RPMI7951 (cell line): Measurements from ENCODE around the gene SRGAP1. TPM values are rescaled to one million over a fixed set of nuclear protein-coding genes. Genes with fewer than 3 reads are reported as not detected.

Experiments
- DNase-seq: peaks from one replicate; pipeline ENCODE4 v3.0.0-alpha.2; 2012; ENCODE audit warnings: low read depth
- total RNA-seq: library from RNA; depleted of rRNA; stranded (reverse); fragments of >200 nt; shearing (Covaris generic); gene quantifications from 2 replicates; pipeline ENCODE4 v1.2.3, GENCODE V29; 2014

The SRGAP1 gene
- total RNA-seq, 1 experiment from 2014 or later = 2.3 TPM

DNA sequence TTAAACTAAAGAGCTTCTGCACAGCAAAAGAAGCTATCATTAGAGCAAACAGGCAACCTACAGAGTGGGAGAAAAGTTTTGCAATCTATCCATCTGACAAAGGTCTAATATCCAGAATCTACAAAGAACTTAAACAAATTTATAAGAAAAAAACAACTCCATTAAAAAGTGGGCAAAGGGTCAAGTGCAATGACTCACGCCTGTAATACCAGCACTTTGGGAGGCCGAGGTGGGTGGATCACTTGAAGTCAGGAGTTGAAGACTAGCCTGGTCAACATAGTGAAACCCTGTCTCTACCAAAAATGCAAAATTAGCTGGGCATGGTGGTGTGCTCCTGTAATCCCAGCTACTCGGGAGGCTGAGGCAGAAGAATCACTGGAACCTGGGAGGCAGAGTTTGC lies 322.1 kb downstream of the SRGAP1 start:
- DNase-seq = peak; percentile 65

- DNase-seq = peak; percentile 32
Observed at GRCh38 chr12:64167041-64167440, 322.5 kb downstream of the SRGAP1 start.

DNA sequence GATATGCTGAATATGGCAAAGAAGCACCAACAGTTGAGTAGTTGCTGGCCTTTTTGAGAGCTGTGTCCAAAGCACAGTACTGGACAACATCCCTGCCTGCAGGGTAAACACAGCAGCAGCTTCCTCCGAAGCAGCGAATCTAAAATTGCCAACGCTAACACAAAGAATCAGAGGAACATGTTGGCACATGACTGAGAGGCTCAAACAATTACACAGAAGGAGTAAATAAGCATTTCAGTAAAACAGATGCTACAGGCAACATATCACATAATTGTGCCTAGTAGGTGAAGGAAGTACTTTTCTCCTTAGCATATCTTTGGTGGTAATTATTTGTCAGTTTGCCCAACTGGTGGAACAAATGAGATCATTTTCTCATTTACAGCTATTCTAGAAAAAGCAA lies 325.5 kb downstream of the SRGAP1 start:
- peak; percentile 37 for DNase-seq

DNA sequence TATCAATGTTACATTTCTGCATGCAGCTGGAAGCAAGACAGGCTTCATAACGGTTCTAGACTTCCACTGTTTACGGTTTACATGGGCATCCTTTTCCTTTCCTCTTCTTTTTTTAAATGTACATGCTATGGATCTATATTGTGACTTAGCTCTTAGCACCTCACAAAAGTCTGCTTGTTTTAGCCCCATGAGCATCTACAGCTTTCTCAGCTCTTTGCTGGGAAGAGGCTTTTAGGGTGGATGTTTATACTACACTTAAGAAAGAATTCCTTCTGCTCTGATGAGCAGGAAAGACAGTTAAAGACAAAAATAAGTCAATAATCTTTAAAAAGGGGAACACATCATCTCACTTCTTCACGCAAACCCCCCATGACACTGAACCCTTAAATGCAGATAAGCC lies 326.2 kb downstream of the SRGAP1 start:
- no peak for DNase-seq

- DNase-seq = peak; percentile 73
Observed at GRCh38 chr12:64171715-64172114, 327.2 kb downstream of the SRGAP1 start.

DNA sequence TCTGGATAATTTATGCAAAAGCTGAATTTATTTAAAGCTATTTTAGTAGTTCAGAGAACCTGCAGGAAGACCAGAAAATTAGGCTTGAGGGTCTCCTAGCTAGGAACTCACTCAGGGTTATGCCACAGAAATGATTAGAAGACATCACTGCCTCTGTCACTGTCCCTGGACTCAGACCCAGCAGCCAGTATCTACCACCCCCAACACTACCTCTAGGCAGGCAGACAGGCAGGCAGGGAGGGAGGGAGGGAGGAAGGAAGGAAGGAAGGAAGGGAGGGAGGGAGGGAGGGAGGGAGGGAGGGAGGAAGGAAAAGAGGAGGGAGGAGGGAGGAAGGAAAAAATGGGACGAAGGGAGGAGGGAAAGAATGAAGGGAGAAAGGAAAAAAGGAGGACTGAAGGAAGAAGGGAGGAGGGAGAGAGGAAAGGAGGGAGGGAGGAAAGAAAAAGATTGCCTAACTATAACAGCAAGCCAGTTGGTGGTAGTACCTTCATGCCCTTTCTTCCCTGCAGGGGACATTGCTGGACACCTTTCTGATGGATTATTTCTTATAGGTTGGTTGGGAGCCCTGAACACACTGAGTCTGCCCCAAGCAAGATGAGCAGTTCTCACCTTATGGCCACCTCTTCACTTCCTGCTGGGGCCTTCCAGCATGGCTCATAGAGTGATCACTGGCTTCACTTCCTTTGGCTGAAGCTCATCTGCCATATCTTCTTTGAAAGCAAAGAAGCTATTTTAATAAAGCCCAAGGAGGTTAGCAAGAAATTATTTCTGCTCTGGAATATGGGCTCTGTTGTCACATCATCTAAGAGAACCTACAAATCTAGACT lies 327.9 kb downstream of the SRGAP1 start:
- no peak for DNase-seq

GRCh38 chr12:64173456-64173855 lies 329.0 kb downstream of the SRGAP1 start:
- no peak for DNase-seq

GRCh38 chr12:64175254-64175945 lies 330.9 kb downstream of the SRGAP1 start:
- peak; percentile 47 for DNase-seq

DNA sequence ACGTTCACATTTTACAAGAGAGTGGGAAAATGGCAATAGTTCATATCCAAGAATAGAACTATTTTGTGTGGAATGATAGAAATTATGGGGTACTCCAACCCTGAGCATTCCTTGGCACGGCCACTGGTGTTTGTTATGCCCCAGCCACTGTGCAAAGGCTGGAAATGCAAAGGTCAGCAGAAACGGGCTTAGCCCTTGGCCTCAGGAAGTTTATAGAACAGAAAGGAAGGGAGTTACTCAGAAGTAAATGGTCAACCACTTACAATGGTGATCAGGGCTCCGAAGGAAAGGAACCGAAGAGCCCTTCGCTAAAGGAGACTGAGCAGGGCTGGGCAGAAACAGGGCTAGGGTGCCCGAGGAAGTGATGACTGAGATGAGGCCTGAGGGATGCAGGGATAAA lies 332.5 kb downstream of the SRGAP1 start:
- DNase-seq = no peak

GRCh38 chr12:64178122-64178521 lies 333.6 kb downstream of the SRGAP1 start:
- peak; percentile 82 for DNase-seq

GRCh38 chr12:64180951-64181350 lies 336.5 kb downstream of the SRGAP1 start:
- DNase-seq = peak; percentile 74

- DNase-seq = peak; percentile 94
Observed at GRCh38 chr12:64181430-64182291, 337.2 kb downstream of the SRGAP1 start.

GRCh38 chr12:64184216-64184615 lies 339.7 kb downstream of the SRGAP1 start:
- DNase-seq = no peak

DNA sequence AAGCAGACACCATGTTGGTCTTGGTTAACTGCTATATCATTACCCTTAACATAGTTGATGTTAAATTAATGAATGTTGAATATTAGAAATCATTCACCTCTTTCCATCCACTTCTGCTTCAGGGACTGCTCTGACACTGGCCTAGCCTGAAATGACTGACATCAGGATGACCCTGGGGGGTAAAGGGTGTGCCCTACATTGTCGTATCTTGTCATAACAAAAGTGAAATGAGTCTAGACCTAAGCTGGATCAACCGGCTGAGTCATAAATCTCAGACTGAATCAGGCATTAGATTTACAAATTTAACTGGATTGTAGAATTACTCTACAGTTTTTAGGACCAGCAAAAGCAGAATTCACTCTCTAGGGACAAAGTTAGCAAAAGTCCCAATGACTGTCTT lies 342.3 kb downstream of the SRGAP1 start:
- DNase-seq = peak; percentile 55

- DNase-seq = peak; percentile 76
Observed at GRCh38 chr12:64187370-64187769, 342.9 kb downstream of the SRGAP1 start.

DNA sequence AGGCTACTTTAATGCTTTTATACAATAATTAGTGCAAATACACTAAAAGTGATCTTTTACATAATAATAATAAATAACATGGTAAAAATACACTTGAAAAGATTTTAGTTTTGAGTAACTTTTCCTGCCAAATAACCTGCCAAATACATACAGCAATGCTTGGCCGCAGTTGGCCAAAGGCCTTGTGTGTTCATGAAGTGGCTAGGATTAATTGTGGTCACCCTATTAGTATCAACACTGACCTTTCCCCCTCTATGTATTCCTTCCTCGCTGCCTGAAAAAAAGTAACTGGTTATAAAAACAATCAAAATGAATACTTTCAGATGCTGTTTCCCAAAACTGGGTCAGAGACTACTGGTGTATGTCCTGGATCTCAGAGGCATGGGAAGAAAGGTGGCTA lies 343.3 kb downstream of the SRGAP1 start:
- no peak for DNase-seq

DNA sequence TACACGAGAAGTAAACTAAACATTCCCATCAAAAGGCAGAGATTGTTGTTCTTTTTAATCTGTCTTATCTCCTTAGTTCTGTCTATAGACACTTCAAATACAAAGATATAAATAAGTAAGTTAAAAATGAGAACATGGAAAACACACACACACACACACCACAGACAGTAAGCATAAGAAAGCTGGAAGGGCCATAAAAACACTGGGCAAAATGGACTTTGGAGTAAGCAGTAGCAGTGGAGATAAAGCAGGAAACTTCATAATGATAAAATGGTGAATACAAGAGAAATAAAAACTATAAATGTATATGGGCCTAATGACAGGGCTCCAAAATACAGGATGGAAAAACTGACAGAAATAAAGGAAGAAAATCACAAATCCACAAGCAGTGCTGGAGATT lies 345.0 kb downstream of the SRGAP1 start:
- DNase-seq = no peak

- DNase-seq = no peak
Observed at GRCh38 chr12:64190140-64190539, 345.6 kb downstream of the SRGAP1 start.

DNA sequence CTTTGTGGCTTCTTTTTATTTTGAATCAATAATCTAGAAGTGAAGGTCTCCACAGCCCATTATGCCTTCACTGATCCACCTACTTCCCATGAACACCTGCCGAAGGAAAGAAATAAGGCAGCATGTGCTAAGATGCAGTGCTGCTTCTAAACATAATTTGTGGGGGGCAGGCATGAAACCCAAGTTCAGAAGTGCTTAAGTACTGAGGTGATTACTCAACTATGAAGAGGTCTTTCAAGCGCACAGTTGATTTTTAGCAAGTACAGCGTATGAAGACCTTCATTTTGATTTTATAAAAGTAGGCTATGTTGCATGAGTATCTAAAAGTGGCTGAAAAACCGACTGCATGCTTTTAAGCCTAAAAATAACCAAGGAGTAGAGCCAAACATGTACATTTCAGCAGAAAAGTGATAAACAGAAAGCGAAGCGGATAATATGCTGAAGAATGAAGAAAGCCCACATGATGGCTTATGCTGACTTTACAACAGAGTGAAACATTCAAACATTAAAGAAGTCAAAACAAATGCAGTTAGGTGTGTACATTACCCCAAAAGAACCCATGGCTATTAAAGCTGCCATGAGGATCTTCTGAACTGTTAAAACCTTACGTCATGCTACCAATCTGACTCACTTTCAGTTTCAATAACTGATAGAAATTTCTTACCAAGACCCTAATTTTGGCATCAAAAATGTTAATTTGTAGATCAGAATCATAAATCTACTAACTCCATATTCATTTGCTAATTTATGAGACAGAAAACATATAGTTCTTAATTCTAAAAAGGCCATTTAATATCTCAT lies 348.3 kb downstream of the SRGAP1 start:
- DNase-seq = no peak

GRCh38 chr12:64193931-64194330 lies 349.4 kb downstream of the SRGAP1 start:
- no peak for DNase-seq
